ENCODE measurements around the gene LNPEP.
A peak's percentile ranks its signal among the peaks of the same experiment; 100 is the strongest.

Gene LNPEP

GRCh38 chr5:96926276-96926675 is 9.6 kb upstream of the LNPEP start:
- Histone ChIP-seq H3F3A (ENCODE audit: control insufficient read depth, insufficient read depth) (peaks cover 8% of the 10 kb centered on the region), H3K4me1 (ENCODE audit: control insufficient read depth, low read length) (peaks cover 85% of the 10 kb centered on the region), H3K36me3 (ENCODE audit: control insufficient read depth, low read length) (no peaks in the 10 kb centered on the region), H3K4me2 (ENCODE audit: low read length) (peak overlapping the region; percentile 38), H3K9me2 (replicated peaks; ENCODE audit: control insufficient read depth, low read length) (no peaks in the 10 kb centered on the region), H3K27ac (ENCODE audit: low read depth, low read length) (peak overlapping the region; percentile 13; the same call in 1 of the 2 replicates), H3K27me3 (ENCODE audit: control insufficient read depth, low read length) (no peaks in the 10 kb centered on the region), H3K4me3 (ENCODE audit: low read length) (peak overlapping the region; percentile 30), H3K79me2 (ENCODE audit: control insufficient read depth, low read length) (peaks cover under 1% of the 10 kb centered on the region; the same call in 1 of the 2 replicates), H3K9me3 (ENCODE audit: control insufficient read depth, insufficient read depth, low read length) (no peaks in the 10 kb centered on the region), H4K20me1 (ENCODE audit: control insufficient read depth, insufficient read depth, low read depth, low read length) (no peaks in the 10 kb centered on the region)
- TF ChIP-seq CTCF (IDR thresholded peaks at IDR 0.05; ENCODE audit: low read depth, low read length, poor library complexity, severe bottlenecking) (no peak), EZH2phosphoT487 (IDR thresholded peaks at IDR 0.05; ENCODE audit: borderline replicate concordance, low read length) (no peak)

- no peak for TF ChIP-seq CTCF (IDR thresholded peaks at IDR 0.05; ENCODE audit: low read depth, low read length, poor library complexity, severe bottlenecking)
- TF ChIP-seq EZH2phosphoT487 (IDR thresholded peaks at IDR 0.05; ENCODE audit: borderline replicate concordance, low read length): no peak
- Histone ChIP-seq H3F3A (ENCODE audit: control insufficient read depth, insufficient read depth) (0 out of 2 replicates have a peak, but pooled peaks cover 3% of the 10 kb centered on the region), H3K27me3 (ENCODE audit: control insufficient read depth, low read length) (no peaks in the 10 kb centered on the region), H3K79me2 (ENCODE audit: control insufficient read depth, low read length) (peaks cover 7% of the 10 kb centered on the region), H3K4me1 (ENCODE audit: control insufficient read depth, low read length) (peaks cover 85% of the 10 kb centered on the region), H3K4me2 (ENCODE audit: low read length) (no peak overlapping the region), H3K4me3 (ENCODE audit: low read length) (no peak overlapping the region), H3K9me3 (ENCODE audit: control insufficient read depth, insufficient read depth, low read length) (no peaks in the 10 kb centered on the region), H3K36me3 (ENCODE audit: control insufficient read depth, low read length) (no peaks in the 10 kb centered on the region), H3K27ac (ENCODE audit: low read depth, low read length) (no peak overlapping the region), H4K20me1 (ENCODE audit: control insufficient read depth, insufficient read depth, low read depth, low read length) (no peaks in the 10 kb centered on the region), H3K9me2 (replicated peaks; ENCODE audit: control insufficient read depth, low read length) (no peaks in the 10 kb centered on the region)
Observed at GRCh38 chr5:96927008-96927407, 8.9 kb upstream of the LNPEP start.

GRCh38 chr5:96928931-96929708 is 6.8 kb upstream of the LNPEP start:
- Histone ChIP-seq H4K20me1 (ENCODE audit: control insufficient read depth, insufficient read depth, low read depth, low read length) (no peaks in the 10 kb centered on the region), H3K36me3 (ENCODE audit: control insufficient read depth, low read length) (peaks cover 8% of the 10 kb centered on the region), H3K79me2 (ENCODE audit: control insufficient read depth, low read length) (peaks cover 28% of the 10 kb centered on the region), H3K9me3 (ENCODE audit: control insufficient read depth, insufficient read depth, low read length) (no peaks in the 10 kb centered on the region), H3K4me3 (ENCODE audit: low read length) (no peak overlapping the region), H3F3A (ENCODE audit: control insufficient read depth, insufficient read depth) (peaks cover 11% of the 10 kb centered on the region), H3K27ac (ENCODE audit: low read depth, low read length) (0 out of 2 replicates have a peak overlapping the region, but pooled peaks have one; percentile 1), H3K4me2 (ENCODE audit: low read length) (peak overlapping the region; percentile 37), H3K4me1 (ENCODE audit: control insufficient read depth, low read length) (peaks cover 83% of the 10 kb centered on the region), H3K27me3 (ENCODE audit: control insufficient read depth, low read length) (no peaks in the 10 kb centered on the region; the same call in 1 of the 2 replicates), H3K9me2 (replicated peaks; ENCODE audit: control insufficient read depth, low read length) (no peaks in the 10 kb centered on the region)
- TF ChIP-seq EZH2phosphoT487 (IDR thresholded peaks at IDR 0.05; ENCODE audit: borderline replicate concordance, low read length): no peak
- TF ChIP-seq CTCF (IDR thresholded peaks at IDR 0.05; ENCODE audit: low read depth, low read length, poor library complexity, severe bottlenecking): no peak
